GM21529 (cell line): ENCODE data around the gene APMAP.

Experiments used
- ATAC-seq: cut with Tn5 transposase; IDR thresholded peaks from one replicate; pipeline ENCODE4 v1.9.1; 2021; ENCODE audit not compliant: unreplicated experiment

The APMAP gene

DNA sequence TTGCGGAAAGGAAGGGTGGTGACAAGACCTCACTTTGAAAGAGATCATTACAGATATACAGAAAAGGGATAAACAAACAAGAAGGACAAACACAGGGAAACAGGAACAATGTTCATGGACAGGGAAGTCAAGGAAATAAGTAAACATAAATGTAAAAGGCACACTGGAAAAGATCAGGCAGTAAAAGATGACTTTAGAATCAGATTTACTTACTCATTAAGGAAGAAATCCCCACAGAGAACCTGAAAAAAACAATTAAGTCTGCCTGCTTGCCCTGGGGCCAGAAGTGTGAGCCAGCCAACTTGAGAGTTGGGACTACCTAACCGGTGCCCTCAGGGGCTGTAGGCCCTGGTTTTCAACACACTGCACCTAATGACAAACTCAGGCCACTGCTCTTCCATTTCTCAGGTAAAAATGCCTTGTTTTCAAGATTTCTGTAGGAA, 1.7 kb downstream of the APMAP start:
- no peak for ATAC-seq

GRCh38 chr20:24989162-24989561, 3.4 kb downstream of the APMAP start:
- ATAC-seq = no peak

- ATAC-seq = no peak
These were observed 4.4 kb downstream of the APMAP start for GRCh38 chr20:24987873-24988835.

DNA sequence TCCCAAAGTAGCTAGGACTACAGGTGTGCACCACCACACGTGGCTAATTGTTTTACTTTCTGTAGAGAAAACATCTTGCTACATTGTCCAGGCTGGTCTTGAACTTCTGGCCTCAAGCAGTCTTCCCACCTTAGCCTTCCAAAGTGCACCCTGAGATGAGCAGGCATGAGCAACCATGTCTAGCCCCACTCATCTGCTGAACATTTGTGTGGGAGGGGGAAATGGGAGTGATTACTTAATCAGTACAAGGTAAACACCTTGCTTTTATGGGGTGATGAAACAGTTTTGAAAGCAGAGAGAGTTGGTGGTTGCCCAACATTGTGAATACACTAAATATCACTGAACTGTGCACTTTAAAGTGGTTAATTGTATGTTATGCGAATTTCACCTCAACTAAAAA, 5.3 kb downstream of the APMAP start:
- ATAC-seq = no peak

DNA sequence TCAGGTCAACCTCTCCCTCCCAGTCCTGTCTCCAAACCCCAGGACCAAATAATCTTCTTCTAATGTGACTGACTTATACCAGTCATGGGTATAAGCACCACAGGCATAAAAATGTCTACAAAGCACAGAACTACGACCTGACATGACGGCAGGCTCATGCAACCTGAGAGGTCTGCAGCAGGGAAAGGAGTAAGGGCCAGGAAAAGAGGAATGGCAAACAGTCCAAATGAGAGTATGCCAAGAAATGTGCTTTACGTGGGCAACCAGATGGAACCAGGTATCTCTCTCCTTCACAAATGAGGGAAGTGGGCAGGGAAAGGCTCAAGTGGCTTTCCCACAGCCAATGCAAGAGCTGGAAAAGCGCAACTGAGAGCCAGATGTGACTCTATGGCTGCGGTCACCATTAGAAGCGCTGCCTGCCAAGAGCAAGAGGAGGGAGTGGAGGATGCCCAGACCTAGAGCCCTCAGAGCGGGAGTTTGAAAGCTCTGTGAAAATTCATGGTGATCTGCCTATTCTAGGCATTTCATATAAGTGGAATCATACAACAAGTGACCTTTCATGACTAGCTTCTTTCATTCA, 6.0 kb downstream of the APMAP start:
- ATAC-seq = no peak

- ATAC-seq = no peak
These were observed 6.7 kb downstream of the APMAP start for GRCh38 chr20:24985802-24986201.

GRCh38 chr20:24984961-24985640, 7.5 kb downstream of the APMAP start:
- ATAC-seq = no peak

GRCh38 chr20:24983896-24984295, 8.7 kb downstream of the APMAP start:
- ATAC-seq = no peak

DNA sequence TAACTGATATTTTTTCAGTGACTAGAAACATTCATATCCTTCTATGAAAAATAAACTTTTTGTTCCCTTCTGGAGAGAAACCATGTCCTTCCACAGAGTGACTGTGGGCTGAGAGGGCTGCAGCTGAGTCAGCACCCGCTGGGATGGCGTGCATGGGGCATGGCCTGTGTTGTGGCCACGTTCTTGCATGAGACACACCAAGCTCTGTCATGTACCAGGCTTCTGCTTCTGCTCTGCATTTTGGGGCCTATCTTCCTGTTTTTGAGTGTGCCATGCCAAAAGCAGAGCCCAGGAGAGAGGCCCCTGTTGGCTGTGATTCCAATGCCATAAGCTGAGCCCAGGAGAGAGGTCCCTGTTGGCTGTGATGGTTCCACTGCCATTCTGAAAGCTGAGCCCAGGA, 10.8 kb downstream of the APMAP start:
- ATAC-seq = no peak

- ATAC-seq = no peak
These were observed 11.3 kb downstream of the APMAP start for GRCh38 chr20:24981282-24981681.

- no peak for ATAC-seq
These were observed 12.1 kb downstream of the APMAP start for GRCh38 chr20:24980291-24981053.

GRCh38 chr20:24979036-24979960, 13.3 kb downstream of the APMAP start:
- no peak for ATAC-seq

- no peak for ATAC-seq
These were observed 14.0 kb downstream of the APMAP start for GRCh38 chr20:24978513-24978912.

- no peak for ATAC-seq
These were observed 14.8 kb downstream of the APMAP start for GRCh38 chr20:24977797-24978196.

DNA sequence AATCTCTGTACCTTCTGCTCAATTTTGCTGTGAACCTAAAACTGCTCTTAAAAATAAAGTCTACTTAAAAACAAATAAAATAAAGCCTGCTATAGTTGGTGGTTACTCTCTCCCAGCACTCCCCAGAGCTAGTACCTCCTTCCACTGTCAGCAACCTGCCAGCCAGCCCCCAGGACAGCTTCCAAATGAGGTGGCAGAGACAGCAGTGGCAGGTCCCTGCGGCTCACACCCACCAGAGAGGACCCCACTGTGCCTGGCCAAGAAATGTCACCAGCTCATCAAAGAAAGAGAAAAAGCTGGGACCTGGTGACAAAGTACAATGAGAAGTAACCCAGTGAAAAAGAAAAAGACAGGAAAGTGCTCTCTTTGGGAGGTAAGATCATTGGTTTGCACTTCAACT, 15.2 kb downstream of the APMAP start:
- no peak for ATAC-seq

GRCh38 chr20:24972341-24972740, 20.2 kb downstream of the APMAP start:
- no peak for ATAC-seq

DNA sequence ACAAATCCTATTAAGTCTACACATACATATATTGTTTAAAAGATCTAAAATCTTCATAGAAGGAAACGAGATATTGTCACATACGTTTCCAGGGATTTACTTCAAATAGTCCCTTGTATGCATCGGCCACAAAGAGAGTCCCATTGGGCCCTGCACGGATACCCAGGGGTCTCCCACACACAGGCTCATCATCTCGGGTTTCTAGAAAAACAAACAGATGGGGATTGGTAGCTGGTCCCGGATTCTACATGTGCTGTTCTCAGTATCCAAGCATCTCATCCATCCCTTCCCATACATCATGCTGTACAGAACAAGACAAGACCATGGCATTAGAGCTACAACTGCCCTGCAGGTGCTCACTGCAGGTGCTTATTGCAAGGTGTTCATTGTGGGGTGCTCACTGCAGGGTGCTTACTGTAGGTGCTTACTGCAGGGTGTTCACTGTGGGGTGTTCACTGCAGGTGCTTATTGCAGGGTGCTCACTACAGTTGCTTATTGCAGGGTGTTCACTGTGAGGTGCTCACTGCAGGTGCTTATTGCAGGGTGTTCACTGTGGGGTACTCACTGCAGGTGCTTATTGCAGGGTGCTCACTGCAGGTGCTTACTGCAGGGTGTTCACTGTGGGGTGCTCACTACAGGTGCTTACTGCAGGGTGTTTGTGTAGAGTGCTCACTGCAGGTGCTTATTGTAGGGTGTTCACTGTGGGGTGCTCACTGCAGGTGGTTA, 21.0 kb downstream of the APMAP start:
- ATAC-seq = no peak

- no peak for ATAC-seq
These were observed 21.8 kb downstream of the APMAP start for GRCh38 chr20:24970754-24971153.

DNA sequence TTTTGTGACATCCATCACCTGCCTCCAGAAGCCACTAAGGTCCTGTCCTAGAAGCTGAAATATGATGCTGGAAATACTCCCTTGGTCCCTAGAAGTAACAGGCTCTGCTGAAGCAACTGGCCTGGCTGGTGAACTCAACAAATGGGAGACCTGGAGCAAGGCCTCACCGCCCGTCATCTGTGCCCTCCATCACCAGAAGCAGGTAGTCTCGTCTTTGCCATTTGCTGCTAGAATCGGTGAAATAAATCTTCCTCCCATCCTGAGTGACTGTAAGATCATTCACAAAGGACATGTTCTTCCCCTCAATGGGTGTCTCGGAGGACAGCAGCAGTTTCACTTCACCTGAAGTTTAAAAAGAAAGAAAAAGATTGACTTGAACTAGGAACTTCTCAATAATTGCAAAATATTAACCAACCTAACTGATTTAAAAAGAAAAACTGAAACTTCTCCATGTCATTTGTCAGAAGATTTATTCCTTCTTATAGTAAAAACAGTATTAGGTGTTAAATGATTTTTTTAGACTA, 22.5 kb downstream of the APMAP start:
- ATAC-seq = no peak
